Measurements from ENCODE around the gene USP9X.

USP9X gene

GRCh38 chrX:41082783-41083182, 2.5 kb upstream of the USP9X start:
- no peak overlapping the region for H2AFZ ChIP-seq (ENCODE audit: low read depth)
- TF ChIP-seq, protein P1, sequence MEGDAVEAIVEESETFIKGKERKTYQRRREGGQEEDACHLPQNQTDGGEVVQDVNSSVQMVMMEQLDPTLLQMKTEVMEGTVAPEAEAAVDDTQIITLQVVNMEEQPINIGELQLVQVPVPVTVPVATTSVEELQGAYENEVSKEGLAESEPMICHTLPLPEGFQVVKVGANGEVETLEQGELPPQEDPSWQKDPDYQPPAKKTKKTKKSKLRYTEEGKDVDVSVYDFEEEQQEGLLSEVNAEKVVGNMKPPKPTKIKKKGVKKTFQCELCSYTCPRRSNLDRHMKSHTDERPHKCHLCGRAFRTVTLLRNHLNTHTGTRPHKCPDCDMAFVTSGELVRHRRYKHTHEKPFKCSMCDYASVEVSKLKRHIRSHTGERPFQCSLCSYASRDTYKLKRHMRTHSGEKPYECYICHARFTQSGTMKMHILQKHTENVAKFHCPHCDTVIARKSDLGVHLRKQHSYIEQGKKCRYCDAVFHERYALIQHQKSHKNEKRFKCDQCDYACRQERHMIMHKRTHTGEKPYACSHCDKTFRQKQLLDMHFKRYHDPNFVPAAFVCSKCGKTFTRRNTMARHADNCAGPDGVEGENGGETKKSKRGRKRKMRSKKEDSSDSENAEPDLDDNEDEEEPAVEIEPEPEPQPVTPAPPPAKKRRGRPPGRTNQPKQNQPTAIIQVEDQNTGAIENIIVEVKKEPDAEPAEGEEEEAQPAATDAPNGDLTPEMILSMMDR (conservative IDR thresholded peaks at IDR 0.05; ENCODE audit: low read depth, low read length): no peak
- H3K27me3 ChIP-seq (ENCODE audit: insufficient read depth, low read depth): no peaks in the 10 kb centered on the region
- no peak overlapping the region for H3K27ac ChIP-seq
- H3K4me1 ChIP-seq (ENCODE audit: low read depth, poor library complexity, severe bottlenecking): peaks cover 8% of the 10 kb centered on the region
- no peak overlapping the region for H3K9ac ChIP-seq
- no peaks in the 10 kb centered on the region for H3K36me3 ChIP-seq (ENCODE audit: insufficient read depth)
- H3K4me3 ChIP-seq (IDR thresholded peaks at IDR 0.05; ENCODE audit: insufficient read depth, low read depth, low read length): no peak overlapping the region
- H4K20me1 ChIP-seq (ENCODE audit: insufficient read depth): no peaks in the 10 kb centered on the region
- peaks cover 17% of the 10 kb centered on the region for H3K79me2 ChIP-seq (ENCODE audit: insufficient read depth, low read depth)
- no peak overlapping the region for H3K4me2 ChIP-seq

GRCh38 chrX:41084044-41084892, 977 bp upstream of the USP9X start:
- H3K4me1 ChIP-seq (ENCODE audit: low read depth, poor library complexity, severe bottlenecking): peaks cover 19% of the 10 kb centered on the region
- H2AFZ ChIP-seq (ENCODE audit: low read depth): peak overlapping the region; percentile 80

DNA sequence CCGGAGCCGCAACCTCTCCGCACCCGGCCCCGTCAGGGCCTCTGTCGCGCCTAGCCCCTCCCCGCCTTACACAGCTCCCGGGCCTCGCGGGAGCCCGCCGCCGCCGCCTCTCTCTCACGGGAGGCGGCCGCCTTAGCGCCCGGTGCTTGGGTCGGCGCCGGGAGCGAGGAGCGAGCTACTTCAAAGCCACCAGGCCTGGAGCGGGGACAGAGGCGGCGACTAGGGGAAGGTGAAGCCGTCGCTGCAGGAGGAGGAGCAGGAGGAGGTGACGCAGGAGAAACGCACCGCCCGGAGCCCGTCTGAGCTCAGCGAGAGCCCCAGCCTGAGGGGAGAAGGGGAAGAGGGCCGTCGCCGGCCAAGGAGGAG, 250 bp downstream of the USP9X start:
- Histone ChIP-seq H2AFZ (ENCODE audit: low read depth) (peak overlapping the region; percentile 52; the same call in 1 of the 2 replicates), H3K4me2 (no peak overlapping the region; the same call in 1 of the 2 replicates), H3K27ac (peak overlapping the region; percentile 100), H3K36me3 (ENCODE audit: insufficient read depth) (no peaks in the 10 kb centered on the region), H4K20me1 (ENCODE audit: insufficient read depth) (0 out of 2 replicates have a peak, but pooled peaks cover under 1% of the 10 kb centered on the region), H3K4me1 (ENCODE audit: low read depth, poor library complexity, severe bottlenecking) (peaks cover 31% of the 10 kb centered on the region), H3K4me3 (IDR thresholded peaks at IDR 0.05; ENCODE audit: insufficient read depth, low read depth, low read length) (no peak overlapping the region), H3K9ac (peak overlapping the region; percentile 99), H3K27me3 (ENCODE audit: insufficient read depth, low read depth) (no peaks in the 10 kb centered on the region), H3K79me2 (ENCODE audit: insufficient read depth, low read depth) (peaks cover 44% of the 10 kb centered on the region)
- TF ChIP-seq, protein P1 (conservative IDR thresholded peaks at IDR 0.05; ENCODE audit: low read depth, low read length): no peak

More at GRCh38 chrX:41084044-41084892, 977 bp upstream of the USP9X start:
- no peaks in the 10 kb centered on the region for H4K20me1 ChIP-seq (ENCODE audit: insufficient read depth)
- no peaks in the 10 kb centered on the region for H3K36me3 ChIP-seq (ENCODE audit: insufficient read depth)
- H3K4me3 ChIP-seq (IDR thresholded peaks at IDR 0.05; ENCODE audit: insufficient read depth, low read depth, low read length): no peak overlapping the region
- H3K27ac ChIP-seq: peak overlapping the region; percentile 100
- peaks cover 32% of the 10 kb centered on the region for H3K79me2 ChIP-seq (ENCODE audit: insufficient read depth, low read depth)
- TF ChIP-seq, protein P1 (conservative IDR thresholded peaks at IDR 0.05; ENCODE audit: low read depth, low read length): no peak
- H3K27me3 ChIP-seq (ENCODE audit: insufficient read depth, low read depth): no peaks in the 10 kb centered on the region
- peak overlapping the region; percentile 67 for H3K4me2 ChIP-seq
- peak overlapping the region; percentile 99 for H3K9ac ChIP-seq

- Histone ChIP-seq H2AFZ (ENCODE audit: low read depth) (peak overlapping the region; percentile 52; the same call in 1 of the 2 replicates), H3K36me3 (ENCODE audit: insufficient read depth) (no peaks in the 10 kb centered on the region), H4K20me1 (ENCODE audit: insufficient read depth) (0 out of 2 replicates have a peak, but pooled peaks cover 6% of the 10 kb centered on the region), H3K9ac (peak overlapping the region; percentile 99), H3K4me3 (IDR thresholded peaks at IDR 0.05; ENCODE audit: insufficient read depth, low read depth, low read length) (no peak overlapping the region), H3K27me3 (ENCODE audit: insufficient read depth, low read depth) (no peaks in the 10 kb centered on the region), H3K4me1 (ENCODE audit: low read depth, poor library complexity, severe bottlenecking) (peaks cover 37% of the 10 kb centered on the region), H3K27ac (peak overlapping the region; percentile 100), H3K79me2 (ENCODE audit: insufficient read depth, low read depth) (peaks cover 50% of the 10 kb centered on the region), H3K4me2 (peak overlapping the region; percentile 58)
- TF ChIP-seq, protein P1 (conservative IDR thresholded peaks at IDR 0.05; ENCODE audit: low read depth, low read length): no peak
Observed at GRCh38 chrX:41085878-41086626, 807 bp downstream of the USP9X start.

Measured in KMS-11 (cell line).